Prostate gland (tissue), 2 donors: ENCODE results near the gene AOC1.

ENCODE experiments used
- CTCF ChIP-seq, 4 experiments: fragments of 200-600 bp in 2 of 4; fragments of 450-650 bp in 2 of 4; sonication (generic) in 2 of 4; IDR thresholded peaks; 1 replicate in 3 of 4; 2 replicates in 1 of 4; pipeline ENCODE4 v1.5.1; 2016 to 2019; ENCODE audit warnings: antibody characterized with exemption in 4 of 4, mild to moderate bottlenecking in 2 of 4, moderate library complexity in 2 of 4
- POLR2A ChIP-seq: fragments of 450-650 bp; IDR thresholded peaks from one replicate; pipeline ENCODE4 v1.6.1; 2016; ENCODE audit warnings: antibody characterized with exemption, mild to moderate bottlenecking

GRCh38 chr7:150849204-150849775, 3.0 kb upstream of the AOC1 start:
- TF ChIP-seq CTCF (IDR thresholded peaks at IDR 0.05) (no peak), POLR2A (no peak)
